WTC11 (cell line): ENCODE results near the gene CLEC16A. TPM values are rescaled to one million over a fixed set of nuclear protein-coding genes. Genes with fewer than 3 reads are reported as not detected.

Experiments
- ATAC-seq: fragments of 200-7000 bp; cut with Tn5 transposase; 2 replicates; pipeline ENCODE4 v1.10.0; 2021; ENCODE audit warnings: mild to moderate bottlenecking, moderate library complexity
- CTCF ChIA-PET: fragments of 300-600 bp; sonication (Branson Sonifier 250); formaldehyde crosslinking; loops from one replicate; lab custom pipeline; 2021; ENCODE audit warnings: antibody characterized with exemption; lab: Charles Lee
- POLR2A ChIA-PET: fragments of 350-600 bp; sonication (Branson Sonifier 250); formaldehyde crosslinking; loops from one replicate; lab custom pipeline; 2021; ENCODE audit warnings: antibody characterized with exemption; lab: Charles Lee
- DNase-seq: peaks from one replicate; pipeline ENCODE4 v3.0.0; 2021; ENCODE audit warnings: low spot score
- H3K27ac Mint-ChIP-seq: 2 replicates; pipeline ENCODE4 v1.8.0; 2021; ENCODE audit warnings: mixed read lengths
- H3K27me3 Mint-ChIP-seq: 2 replicates; pipeline ENCODE4 v1.8.0; 2021; ENCODE audit warnings: low read depth, mild to moderate bottlenecking, moderate library complexity, mixed read lengths
- H3K36me3 Mint-ChIP-seq: 2 replicates; pipeline ENCODE4 v1.8.0; 2021; ENCODE audit warnings: mixed read lengths
- H3K4me1 Mint-ChIP-seq: 2 replicates; pipeline ENCODE4 v1.8.0; 2022; ENCODE audit warnings: mixed read lengths
- H3K4me3 Mint-ChIP-seq: 2 replicates; pipeline ENCODE4 v1.8.0; 2021; ENCODE audit warnings: mild to moderate bottlenecking, moderate library complexity, mixed read lengths
- H3K9me3 Mint-ChIP-seq: 2 replicates; pipeline ENCODE4 v1.8.0; 2021; ENCODE audit warnings: mixed read lengths
- CBFB ChIP-seq: sonication (generic); formaldehyde crosslinking; IDR thresholded peaks from 2 replicates; pipeline ENCODE4 v1.8.1; 2022; ENCODE audit warnings: mild to moderate bottlenecking, low read depth, missing genetic modification reagents
- FOXK1 ChIP-seq: sonication (generic); formaldehyde crosslinking; IDR thresholded peaks from 2 replicates; pipeline ENCODE4 v1.8.0; 2022; ENCODE audit warnings: mild to moderate bottlenecking, moderate library complexity, missing genetic modification reagents
- GRHL2 ChIP-seq: fragments of 250-450 bp; sonication (Bioruptor Pico); IDR thresholded peaks from 2 replicates; pipeline ENCODE4 v1.8.0; 2022; ENCODE audit warnings: mild to moderate bottlenecking, moderate library complexity; ENCODE audit not compliant: insufficient replicate concordance, severe bottlenecking
- OVOL2 ChIP-seq: fragments of 250-450 bp; sonication (Bioruptor Pico); IDR thresholded peaks from 2 replicates; pipeline ENCODE4 v1.9.0; 2021; ENCODE audit warnings: mild to moderate bottlenecking, borderline replicate concordance
- TCF7 ChIP-seq: sonication (generic); formaldehyde crosslinking; IDR thresholded peaks from 2 replicates; pipeline ENCODE4 v1.8.0; 2022; ENCODE audit warnings: mild to moderate bottlenecking, low read depth, missing genetic modification reagents, moderate library complexity
- TEAD1 ChIP-seq: sonication (generic); formaldehyde crosslinking; IDR thresholded peaks from 2 replicates; pipeline ENCODE4 v1.8.0; 2022; ENCODE audit warnings: mild to moderate bottlenecking, missing genetic modification reagents
- ZBTB21 ChIP-seq: sonication (generic); formaldehyde crosslinking; IDR thresholded peaks from 2 replicates; pipeline ENCODE4 v1.8.1; 2023; ENCODE audit warnings: mild to moderate bottlenecking, missing genetic modification reagents, borderline replicate concordance
- ZNF121 ChIP-seq: sonication (generic); formaldehyde crosslinking; IDR thresholded peaks from 2 replicates; pipeline ENCODE4 v1.8.0; 2023; ENCODE audit warnings: missing genetic modification reagents
- ZNF671 ChIP-seq: fragments of 250-450 bp; sonication (Bioruptor Pico); IDR thresholded peaks from 2 replicates; pipeline ENCODE4 v1.8.0; 2021; ENCODE audit warnings: mild to moderate bottlenecking
- total RNA-seq: library from RNA; stranded (reverse); gene quantifications from 3 replicates; pipeline ENCODE4 v1.2.3, GENCODE V29; 2021
- TF ChIP-seq, protein P1 (sequence below): sonication (generic); formaldehyde crosslinking; IDR thresholded peaks from 2 replicates; pipeline ENCODE4 v1.8.0; 2022; ENCODE audit warnings: mild to moderate bottlenecking, missing genetic modification reagents
- TF ChIP-seq, protein P2 (sequence below): fragments of 250-450 bp; sonication (Bioruptor Pico); IDR thresholded peaks from 2 replicates; pipeline ENCODE4 v1.9.0; 2021; ENCODE audit warnings: mild to moderate bottlenecking, borderline replicate concordance
- TF ChIP-seq, protein P3 (sequence below): sonication (generic); formaldehyde crosslinking; IDR thresholded peaks from 2 replicates; pipeline ENCODE4 v1.8.0; 2023; ENCODE audit warnings: missing genetic modification reagents, mild to moderate bottlenecking, borderline replicate concordance
- TF ChIP-seq, protein P4 (sequence below): sonication (generic); formaldehyde crosslinking; IDR thresholded peaks from 2 replicates; pipeline ENCODE4 v1.8.1; 2022; ENCODE audit warnings: low read depth, missing genetic modification reagents, borderline replicate concordance
- TF ChIP-seq, protein P5 (sequence below): sonication (generic); formaldehyde crosslinking; IDR thresholded peaks from 2 replicates; pipeline ENCODE4 v1.8.1; 2022; ENCODE audit warnings: mild to moderate bottlenecking, missing genetic modification reagents, moderate library complexity, borderline replicate concordance
- TF ChIP-seq, protein P6 (sequence below): fragments of 250-450 bp; sonication (Bioruptor Pico); IDR thresholded peaks from 2 replicates; pipeline ENCODE4 v2.1.2; 2022; ENCODE audit warnings: mild to moderate bottlenecking, moderate library complexity
- TF ChIP-seq, protein P7 (sequence below): fragments of 250-450 bp; sonication (Bioruptor Pico); IDR thresholded peaks from 2 replicates; pipeline ENCODE4 v1.9.0; 2021; ENCODE audit warnings: mild to moderate bottlenecking

Gene CLEC16A
- total RNA-seq, 1 experiment from 2014 or later = 14.4 TPM

DNA sequence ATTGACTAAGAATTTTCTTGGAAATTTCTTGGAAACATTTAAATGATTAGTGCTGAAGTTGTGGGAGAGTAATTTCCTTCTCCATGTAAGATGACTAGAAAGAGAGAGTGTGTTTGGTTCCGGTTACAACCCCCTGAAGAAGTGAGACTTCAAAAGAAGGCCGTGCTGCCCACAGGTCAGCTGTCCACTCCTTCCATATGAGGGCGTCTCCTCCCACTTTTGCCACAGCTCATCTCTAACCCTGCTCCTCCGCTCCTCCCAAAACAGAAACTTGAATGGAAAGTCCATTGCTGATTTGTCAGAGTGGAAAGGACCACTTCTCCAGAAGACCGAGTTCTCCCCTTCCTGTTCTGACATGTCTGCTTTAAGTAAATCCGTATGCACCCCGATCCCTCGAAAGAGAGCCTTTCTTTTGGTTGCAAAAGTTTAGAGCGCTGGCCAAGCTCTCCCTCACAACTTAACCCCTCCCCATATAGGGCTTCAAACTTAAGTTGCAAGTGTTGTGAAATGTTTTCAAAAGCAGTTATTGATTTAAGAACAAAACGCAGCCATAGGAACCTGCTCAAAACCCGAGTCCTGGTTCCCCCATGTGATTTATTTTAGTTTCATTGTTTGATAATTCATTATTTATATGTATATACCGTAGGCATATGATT is 182.2 kb downstream of the CLEC16A start:
- no peaks in the 10 kb centered on the region for H3K9me3 Mint-ChIP-seq
- no peaks in the 10 kb centered on the region for H3K27me3 Mint-ChIP-seq
- no peak for TF ChIP-seq ZBTB21 (CRISPR knock-in tag)
- TF ChIP-seq CBFB (CRISPR knock-in tag) = no peak
- no peak for TF ChIP-seq FOXK1
- no peak for TF ChIP-seq GRHL2 (CRISPR knock-in tag)
- TF ChIP-seq, protein P1, sequence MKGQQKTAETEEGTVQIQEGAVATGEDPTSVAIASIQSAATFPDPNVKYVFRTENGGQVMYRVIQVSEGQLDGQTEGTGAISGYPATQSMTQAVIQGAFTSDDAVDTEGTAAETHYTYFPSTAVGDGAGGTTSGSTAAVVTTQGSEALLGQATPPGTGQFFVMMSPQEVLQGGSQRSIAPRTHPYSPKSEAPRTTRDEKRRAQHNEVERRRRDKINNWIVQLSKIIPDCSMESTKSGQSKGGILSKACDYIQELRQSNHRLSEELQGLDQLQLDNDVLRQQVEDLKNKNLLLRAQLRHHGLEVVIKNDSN = no peak
- TF ChIP-seq, protein P2, sequence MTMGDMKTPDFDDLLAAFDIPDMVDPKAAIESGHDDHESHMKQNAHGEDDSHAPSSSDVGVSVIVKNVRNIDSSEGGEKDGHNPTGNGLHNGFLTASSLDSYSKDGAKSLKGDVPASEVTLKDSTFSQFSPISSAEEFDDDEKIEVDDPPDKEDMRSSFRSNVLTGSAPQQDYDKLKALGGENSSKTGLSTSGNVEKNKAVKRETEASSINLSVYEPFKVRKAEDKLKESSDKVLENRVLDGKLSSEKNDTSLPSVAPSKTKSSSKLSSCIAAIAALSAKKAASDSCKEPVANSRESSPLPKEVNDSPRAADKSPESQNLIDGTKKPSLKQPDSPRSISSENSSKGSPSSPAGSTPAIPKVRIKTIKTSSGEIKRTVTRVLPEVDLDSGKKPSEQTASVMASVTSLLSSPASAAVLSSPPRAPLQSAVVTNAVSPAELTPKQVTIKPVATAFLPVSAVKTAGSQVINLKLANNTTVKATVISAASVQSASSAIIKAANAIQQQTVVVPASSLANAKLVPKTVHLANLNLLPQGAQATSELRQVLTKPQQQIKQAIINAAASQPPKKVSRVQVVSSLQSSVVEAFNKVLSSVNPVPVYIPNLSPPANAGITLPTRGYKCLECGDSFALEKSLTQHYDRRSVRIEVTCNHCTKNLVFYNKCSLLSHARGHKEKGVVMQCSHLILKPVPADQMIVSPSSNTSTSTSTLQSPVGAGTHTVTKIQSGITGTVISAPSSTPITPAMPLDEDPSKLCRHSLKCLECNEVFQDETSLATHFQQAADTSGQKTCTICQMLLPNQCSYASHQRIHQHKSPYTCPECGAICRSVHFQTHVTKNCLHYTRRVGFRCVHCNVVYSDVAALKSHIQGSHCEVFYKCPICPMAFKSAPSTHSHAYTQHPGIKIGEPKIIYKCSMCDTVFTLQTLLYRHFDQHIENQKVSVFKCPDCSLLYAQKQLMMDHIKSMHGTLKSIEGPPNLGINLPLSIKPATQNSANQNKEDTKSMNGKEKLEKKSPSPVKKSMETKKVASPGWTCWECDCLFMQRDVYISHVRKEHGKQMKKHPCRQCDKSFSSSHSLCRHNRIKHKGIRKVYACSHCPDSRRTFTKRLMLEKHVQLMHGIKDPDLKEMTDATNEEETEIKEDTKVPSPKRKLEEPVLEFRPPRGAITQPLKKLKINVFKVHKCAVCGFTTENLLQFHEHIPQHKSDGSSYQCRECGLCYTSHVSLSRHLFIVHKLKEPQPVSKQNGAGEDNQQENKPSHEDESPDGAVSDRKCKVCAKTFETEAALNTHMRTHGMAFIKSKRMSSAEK = no peak
- TF ChIP-seq ZNF671 (CRISPR knock-in tag) = no peak
- no peak for TF ChIP-seq OVOL2 (CRISPR knock-in tag)
- TF ChIP-seq, protein P3, sequence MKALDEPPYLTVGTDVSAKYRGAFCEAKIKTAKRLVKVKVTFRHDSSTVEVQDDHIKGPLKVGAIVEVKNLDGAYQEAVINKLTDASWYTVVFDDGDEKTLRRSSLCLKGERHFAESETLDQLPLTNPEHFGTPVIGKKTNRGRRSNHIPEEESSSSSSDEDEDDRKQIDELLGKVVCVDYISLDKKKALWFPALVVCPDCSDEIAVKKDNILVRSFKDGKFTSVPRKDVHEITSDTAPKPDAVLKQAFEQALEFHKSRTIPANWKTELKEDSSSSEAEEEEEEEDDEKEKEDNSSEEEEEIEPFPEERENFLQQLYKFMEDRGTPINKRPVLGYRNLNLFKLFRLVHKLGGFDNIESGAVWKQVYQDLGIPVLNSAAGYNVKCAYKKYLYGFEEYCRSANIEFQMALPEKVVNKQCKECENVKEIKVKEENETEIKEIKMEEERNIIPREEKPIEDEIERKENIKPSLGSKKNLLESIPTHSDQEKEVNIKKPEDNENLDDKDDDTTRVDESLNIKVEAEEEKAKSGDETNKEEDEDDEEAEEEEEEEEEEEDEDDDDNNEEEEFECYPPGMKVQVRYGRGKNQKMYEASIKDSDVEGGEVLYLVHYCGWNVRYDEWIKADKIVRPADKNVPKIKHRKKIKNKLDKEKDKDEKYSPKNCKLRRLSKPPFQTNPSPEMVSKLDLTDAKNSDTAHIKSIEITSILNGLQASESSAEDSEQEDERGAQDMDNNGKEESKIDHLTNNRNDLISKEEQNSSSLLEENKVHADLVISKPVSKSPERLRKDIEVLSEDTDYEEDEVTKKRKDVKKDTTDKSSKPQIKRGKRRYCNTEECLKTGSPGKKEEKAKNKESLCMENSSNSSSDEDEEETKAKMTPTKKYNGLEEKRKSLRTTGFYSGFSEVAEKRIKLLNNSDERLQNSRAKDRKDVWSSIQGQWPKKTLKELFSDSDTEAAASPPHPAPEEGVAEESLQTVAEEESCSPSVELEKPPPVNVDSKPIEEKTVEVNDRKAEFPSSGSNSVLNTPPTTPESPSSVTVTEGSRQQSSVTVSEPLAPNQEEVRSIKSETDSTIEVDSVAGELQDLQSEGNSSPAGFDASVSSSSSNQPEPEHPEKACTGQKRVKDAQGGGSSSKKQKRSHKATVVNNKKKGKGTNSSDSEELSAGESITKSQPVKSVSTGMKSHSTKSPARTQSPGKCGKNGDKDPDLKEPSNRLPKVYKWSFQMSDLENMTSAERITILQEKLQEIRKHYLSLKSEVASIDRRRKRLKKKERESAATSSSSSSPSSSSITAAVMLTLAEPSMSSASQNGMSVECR = no peak
- TF ChIP-seq, all 79 proteins: peak for 0
- ChIA-PET CTCF (interaction anchor here (1.3 kb wide), 1 partner anchor 245 kb away, joined by 4 read pairs; no protein-coding TSS in a partner anchor), POLR2A (no interaction called here)
- peaks cover 5% of the 10 kb centered on the region; the same call in 1 of the 2 replicates for H3K36me3 Mint-ChIP-seq
- DNase-seq (no peak), ATAC-seq (no peak)
- no peak overlapping the region for H3K4me3 Mint-ChIP-seq
- H3K27ac Mint-ChIP-seq = peak overlapping the region; percentile 53; the same call in 1 of the 2 replicates
- no peaks in the 10 kb centered on the region; the same call in 1 of the 2 replicates for H3K4me1 Mint-ChIP-seq

DNA sequence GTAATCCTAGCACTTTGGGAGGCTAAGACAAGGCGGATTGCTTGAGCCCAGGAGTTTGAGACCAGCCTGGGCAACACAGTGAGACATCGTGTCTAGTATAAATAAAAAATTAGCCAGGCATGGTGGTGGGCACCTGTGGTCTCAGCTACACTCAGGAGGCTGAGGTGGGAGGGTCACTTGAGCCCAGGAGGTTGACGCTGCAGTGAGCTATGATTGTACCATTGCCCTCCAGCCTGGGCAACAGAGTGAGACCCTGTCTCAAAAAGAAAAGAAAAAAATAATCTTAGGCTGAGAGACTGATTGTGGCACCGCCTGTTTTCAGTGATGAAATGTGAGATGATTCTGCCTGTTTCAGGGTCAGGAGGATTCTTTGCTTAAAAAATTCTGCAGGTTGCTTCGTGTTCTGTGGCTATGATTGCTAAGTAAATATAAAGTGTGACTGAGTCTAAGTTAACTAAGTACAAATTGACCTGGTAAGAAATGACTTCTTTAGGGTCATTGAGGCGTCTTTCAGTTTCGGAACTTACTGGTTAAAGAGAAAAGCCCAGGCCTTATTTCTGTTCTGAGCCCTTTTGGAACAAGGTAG is 183.3 kb downstream of the CLEC16A start:
- no peaks in the 10 kb centered on the region; the same call in 1 of the 2 replicates for H3K4me1 Mint-ChIP-seq
- CTCF ChIA-PET = no interaction called here
- ATAC-seq = no peak

More for the DNA sequence above, 183.3 kb downstream of the CLEC16A start:
- Mint-ChIP-seq H3K27me3 (no peaks in the 10 kb centered on the region), H3K36me3 (peaks cover 5% of the 10 kb centered on the region; the same call in 1 of the 2 replicates), H3K4me3 (no peak overlapping the region), H3K9me3 (no peaks in the 10 kb centered on the region), H3K27ac (no peak overlapping the region)
- DNase-seq = no peak
- POLR2A ChIA-PET = no interaction called here
- TF ChIP-seq TEAD1 (CRISPR knock-in tag) (no peak), TCF7 (CRISPR knock-in tag) (no peak), ZNF121 (CRISPR knock-in tag) (0 out of 2 replicates have a peak, but pooled peaks have one; percentile 62)
- TF ChIP-seq, protein P4, sequence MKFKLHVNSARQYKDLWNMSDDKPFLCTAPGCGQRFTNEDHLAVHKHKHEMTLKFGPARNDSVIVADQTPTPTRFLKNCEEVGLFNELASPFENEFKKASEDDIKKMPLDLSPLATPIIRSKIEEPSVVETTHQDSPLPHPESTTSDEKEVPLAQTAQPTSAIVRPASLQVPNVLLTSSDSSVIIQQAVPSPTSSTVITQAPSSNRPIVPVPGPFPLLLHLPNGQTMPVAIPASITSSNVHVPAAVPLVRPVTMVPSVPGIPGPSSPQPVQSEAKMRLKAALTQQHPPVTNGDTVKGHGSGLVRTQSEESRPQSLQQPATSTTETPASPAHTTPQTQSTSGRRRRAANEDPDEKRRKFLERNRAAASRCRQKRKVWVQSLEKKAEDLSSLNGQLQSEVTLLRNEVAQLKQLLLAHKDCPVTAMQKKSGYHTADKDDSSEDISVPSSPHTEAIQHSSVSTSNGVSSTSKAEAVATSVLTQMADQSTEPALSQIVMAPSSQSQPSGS = no peak
- TF ChIP-seq, protein P5, sequence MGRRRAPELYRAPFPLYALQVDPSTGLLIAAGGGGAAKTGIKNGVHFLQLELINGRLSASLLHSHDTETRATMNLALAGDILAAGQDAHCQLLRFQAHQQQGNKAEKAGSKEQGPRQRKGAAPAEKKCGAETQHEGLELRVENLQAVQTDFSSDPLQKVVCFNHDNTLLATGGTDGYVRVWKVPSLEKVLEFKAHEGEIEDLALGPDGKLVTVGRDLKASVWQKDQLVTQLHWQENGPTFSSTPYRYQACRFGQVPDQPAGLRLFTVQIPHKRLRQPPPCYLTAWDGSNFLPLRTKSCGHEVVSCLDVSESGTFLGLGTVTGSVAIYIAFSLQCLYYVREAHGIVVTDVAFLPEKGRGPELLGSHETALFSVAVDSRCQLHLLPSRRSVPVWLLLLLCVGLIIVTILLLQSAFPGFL (CRISPR knock-in tag) = no peak
- TF ChIP-seq, protein P6, sequence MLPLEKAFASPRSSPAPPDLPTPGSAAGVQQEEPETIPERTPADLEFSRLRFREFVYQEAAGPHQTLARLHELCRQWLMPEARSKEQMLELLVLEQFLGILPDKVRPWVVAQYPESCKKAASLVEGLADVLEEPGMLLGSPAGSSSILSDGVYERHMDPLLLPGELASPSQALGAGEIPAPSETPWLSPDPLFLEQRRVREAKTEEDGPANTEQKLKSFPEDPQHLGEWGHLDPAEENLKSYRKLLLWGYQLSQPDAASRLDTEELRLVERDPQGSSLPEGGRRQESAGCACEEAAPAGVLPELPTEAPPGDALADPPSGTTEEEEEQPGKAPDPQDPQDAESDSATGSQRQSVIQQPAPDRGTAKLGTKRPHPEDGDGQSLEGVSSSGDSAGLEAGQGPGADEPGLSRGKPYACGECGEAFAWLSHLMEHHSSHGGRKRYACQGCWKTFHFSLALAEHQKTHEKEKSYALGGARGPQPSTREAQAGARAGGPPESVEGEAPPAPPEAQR = no peak
- TF ChIP-seq, protein P7, sequence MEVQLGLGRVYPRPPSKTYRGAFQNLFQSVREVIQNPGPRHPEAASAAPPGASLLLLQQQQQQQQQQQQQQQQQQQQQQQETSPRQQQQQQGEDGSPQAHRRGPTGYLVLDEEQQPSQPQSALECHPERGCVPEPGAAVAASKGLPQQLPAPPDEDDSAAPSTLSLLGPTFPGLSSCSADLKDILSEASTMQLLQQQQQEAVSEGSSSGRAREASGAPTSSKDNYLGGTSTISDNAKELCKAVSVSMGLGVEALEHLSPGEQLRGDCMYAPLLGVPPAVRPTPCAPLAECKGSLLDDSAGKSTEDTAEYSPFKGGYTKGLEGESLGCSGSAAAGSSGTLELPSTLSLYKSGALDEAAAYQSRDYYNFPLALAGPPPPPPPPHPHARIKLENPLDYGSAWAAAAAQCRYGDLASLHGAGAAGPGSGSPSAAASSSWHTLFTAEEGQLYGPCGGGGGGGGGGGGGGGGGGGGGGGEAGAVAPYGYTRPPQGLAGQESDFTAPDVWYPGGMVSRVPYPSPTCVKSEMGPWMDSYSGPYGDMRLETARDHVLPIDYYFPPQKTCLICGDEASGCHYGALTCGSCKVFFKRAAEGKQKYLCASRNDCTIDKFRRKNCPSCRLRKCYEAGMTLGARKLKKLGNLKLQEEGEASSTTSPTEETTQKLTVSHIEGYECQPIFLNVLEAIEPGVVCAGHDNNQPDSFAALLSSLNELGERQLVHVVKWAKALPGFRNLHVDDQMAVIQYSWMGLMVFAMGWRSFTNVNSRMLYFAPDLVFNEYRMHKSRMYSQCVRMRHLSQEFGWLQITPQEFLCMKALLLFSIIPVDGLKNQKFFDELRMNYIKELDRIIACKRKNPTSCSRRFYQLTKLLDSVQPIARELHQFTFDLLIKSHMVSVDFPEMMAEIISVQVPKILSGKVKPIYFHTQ = no peak
